Psoas muscle (tissue), 8 donors: ENCODE data around the gene TBC1D14. TPM values are rescaled to one million over a fixed set of nuclear protein-coding genes. Genes with fewer than 3 reads are reported as not detected.
A peak's percentile ranks its signal among the peaks of the same experiment; 100 is the strongest.

Source experiments
- ATAC-seq, 4 donors: fragments of 200-7000 bp; cut with Tn5 transposase; one replicate each; pipeline ENCODE4 v1.9.1; 2020; ENCODE audit warnings: moderate library complexity in 3 of 4, mild to moderate bottlenecking in 2 of 4
- DNase-seq, 2 donors: peaks; one replicate each; pipeline ENCODE4 v3.0.0-alpha.2; 2020
- H3K27ac ChIP-seq: fragments of 200-600 bp; one replicate; pipeline ENCODE4 v1.8.0; 2022
- H3K27me3 ChIP-seq, 3 donors: fragments of 200-600 bp in 1 of 3; one replicate each; pipeline versions ENCODE4 v1.6.1 to v1.8.0; 2013 to 2022; ENCODE audit warnings: low read length in 2 of 3, mild to moderate bottlenecking in 2 of 3, moderate library complexity in 1 of 3; ENCODE audit not compliant: insufficient read depth in 3 of 3
- H3K36me3 ChIP-seq, 2 donors: fragments of 200-600 bp in 1 of 2; one replicate each; pipeline versions ENCODE4 v1.6.1 to v1.8.0; 2013 to 2022; ENCODE audit warnings: low read depth in 1 of 2, mild to moderate bottlenecking in 1 of 2, moderate library complexity in 1 of 2; ENCODE audit not compliant: insufficient read depth in 1 of 2
- H3K4me1 ChIP-seq: fragments of 200-600 bp; one replicate; pipeline ENCODE4 v1.8.0; 2022
- H3K4me3 ChIP-seq: fragments of 200-600 bp; one replicate; pipeline ENCODE4 v1.8.0; 2022; ENCODE audit warnings: mild to moderate bottlenecking
- H3K9me3 ChIP-seq: fragments of 200-600 bp; one replicate; pipeline ENCODE4 v1.8.0; 2022
- CTCF ChIP-seq: fragments of 200-600 bp; IDR thresholded peaks from one replicate; pipeline ENCODE4 v1.8.0; 2022; ENCODE audit warnings: antibody characterized with exemption
- WGBS, 3 donors: extraction: QIAGEN DNeasy Blood & Tissue Kit; methylation state at CpG; one replicate each; pipeline versions ENCODE4 v1.1.6 to v1.1.7; 2013; 5-methylcytosine and 5-hydroxymethylcytosine counted together
- intact Hi-C, 2 donors: fragments of 100-400 bp; cut with DNase I; formaldehyde crosslinking; loops; one replicate each; pipeline versions ENCODE4 v1.11.0 to v1.14.2; 2022
- polyA plus RNA-seq, 3 donors: library from polyadenylated mRNA; stranded (reverse); fragments of 200-250 nt; gene quantifications; one replicate each; pipeline ENCODE4 v1.2.3, GENCODE V29; 2013
- total RNA-seq, 4 donors: library from RNA; stranded (reverse); fragmentation: NEBNext Ultra II Directional in 2 of 4; extraction: Animal tissue kit (Norgen Biotek cat#: 25700) in 2 of 4; gene quantifications; one replicate each; pipeline versions ENCODE4 v1.2.1 to v1.2.4, GENCODE V29; 2021 to 2023
- donor health status: healthy with polysubstance abuse.
- donor health status: DM: no; HTN: no; CAD: no; lungs with moderate emphysema.
- donor health status: Bipolar disorder and iron deficiency.
- donor health status: healthy.
- donor health status: DM: yes; HTN: yes; CAD: no.
- donor health status: DM: no; HTN: no; CAD: no.
- donor health status: DM: no; HTN: no; CAD: no.
- donor health status: DM: yes; HTN: yes; CAD: no.

TBC1D14 gene
- total and polyA plus RNA-seq, 7 donors, result 14.7 to 45.5 (median 33.1) TPM

- no peaks in the 10 kb centered on the region for H3K36me3 ChIP-seq
- no peak for DNase-seq
- WGBS, 3 donors, result 1 to 3% (median 2%) methylated on average over 17 of the region's 17 CpGs
- H3K27ac ChIP-seq, result peak overlapping the region; percentile 87
- ATAC-seq, result peak; percentile 3 to 9 (median 6)
- no peak for TF ChIP-seq CTCF
- no peaks in the 10 kb centered on the region for H3K9me3 ChIP-seq
- intact Hi-C loops, result loop anchor here (2.0 to 10.0 kb wide), 6 partner anchors 55 to 273 kb away; partner anchors contain the start of genes BLOC1S4 (in 1 of the 2), GRPEL1 (in 1 of the 2), TADA2B (in 1 of the 2) and TBC1D14 (in 1 of the 2)
- H3K4me1 ChIP-seq, result peaks cover 77% of the 10 kb centered on the region
- H3K4me3 ChIP-seq, result peak overlapping the region; percentile 67
- H3K27me3 ChIP-seq, result no peaks in the 10 kb centered on the region
These were observed 77.9 kb downstream of the TBC1D14 start for GRCh38 chr4:6987588-6987961.

GRCh38 chr4:6988016-6988715, 78.5 kb downstream of the TBC1D14 start:
- DNase-seq (no peak), ATAC-seq (no peak)
- WGBS, 3 donors, result 14 to 25% (median 17%) methylated on average over 13 of the region's 13 CpGs
- peak overlapping the region; percentile 67 for H3K4me3 ChIP-seq
- no peaks in the 10 kb centered on the region for H3K36me3 ChIP-seq
- intact Hi-C loops, result loop anchor here (5.0 to 10.0 kb wide), 5 partner anchors 54 to 273 kb away; partner anchors contain the start of genes BLOC1S4 (in 1 of the 2), GRPEL1 (in 1 of the 2) and TADA2B (in 1 of the 2)
- H3K27me3 ChIP-seq, result no peaks in the 10 kb centered on the region
- no peak for TF ChIP-seq CTCF
- H3K9me3 ChIP-seq, result no peaks in the 10 kb centered on the region
- peak overlapping the region; percentile 87 for H3K27ac ChIP-seq
- H3K4me1 ChIP-seq, result peaks cover 77% of the 10 kb centered on the region

- TF ChIP-seq CTCF, result no peak
- WGBS, 3 donors, result 70 to 85% (median 70%) methylated on average over 10 of the region's 10 CpGs
- DNase-seq (no peak), ATAC-seq (no peak)
- intact Hi-C loops, result loop anchor here (5.0 to 10.0 kb wide), 5 partner anchors 53 to 275 kb away; partner anchors contain the start of genes BLOC1S4 (in 1 of the 2), GRPEL1 (in 1 of the 2) and TADA2B (in 1 of the 2)
- Histone ChIP-seq H3K4me1 (peaks cover 76% of the 10 kb centered on the region), H3K36me3 (peaks cover 0 to under 1% of the 10 kb centered on the region in 2 donors), H3K27ac (peak overlapping the region; percentile 87), H3K4me3 (peak overlapping the region; percentile 67), H3K9me3 (no peaks in the 10 kb centered on the region), H3K27me3 (no peaks in the 10 kb centered on the region)
These were observed 79.8 kb downstream of the TBC1D14 start for GRCh38 chr4:6989331-6989923.

GRCh38 chr4:6990661-6991060, 81.0 kb downstream of the TBC1D14 start:
- Histone ChIP-seq H3K4me3 (no peak overlapping the region), H3K9me3 (no peaks in the 10 kb centered on the region), H3K27me3 (no peaks in the 10 kb centered on the region), H3K4me1 (peaks cover 64% of the 10 kb centered on the region), H3K36me3 (peaks cover 0 to 13% of the 10 kb centered on the region in 2 donors), H3K27ac (peak overlapping the region; percentile 47)
- intact Hi-C loops, result no loop called here
- WGBS, 3 donors, result 68 to 87% (median 82%) methylated on average over 6 of the region's 6 CpGs
- TF ChIP-seq CTCF, result no peak
- DNase-seq (no peak), ATAC-seq (no peak)
